Activated CD8-positive, alpha-beta memory T cell treated with anti-CD3 and anti-CD28 coated beads, Interleukin-2, amount 50 U/mL, for 4 hours (primary cell): ENCODE data around the gene SLC10A3.

ENCODE experiments used
- DNase-seq: peaks from one replicate; pipeline ENCODE4 v3.0.0-alpha.2; 2020

The SLC10A3 gene

GRCh38 chrX:154482786-154483185, 7.6 kb downstream of the SLC10A3 start:
- DNase-seq, result no peak

DNA sequence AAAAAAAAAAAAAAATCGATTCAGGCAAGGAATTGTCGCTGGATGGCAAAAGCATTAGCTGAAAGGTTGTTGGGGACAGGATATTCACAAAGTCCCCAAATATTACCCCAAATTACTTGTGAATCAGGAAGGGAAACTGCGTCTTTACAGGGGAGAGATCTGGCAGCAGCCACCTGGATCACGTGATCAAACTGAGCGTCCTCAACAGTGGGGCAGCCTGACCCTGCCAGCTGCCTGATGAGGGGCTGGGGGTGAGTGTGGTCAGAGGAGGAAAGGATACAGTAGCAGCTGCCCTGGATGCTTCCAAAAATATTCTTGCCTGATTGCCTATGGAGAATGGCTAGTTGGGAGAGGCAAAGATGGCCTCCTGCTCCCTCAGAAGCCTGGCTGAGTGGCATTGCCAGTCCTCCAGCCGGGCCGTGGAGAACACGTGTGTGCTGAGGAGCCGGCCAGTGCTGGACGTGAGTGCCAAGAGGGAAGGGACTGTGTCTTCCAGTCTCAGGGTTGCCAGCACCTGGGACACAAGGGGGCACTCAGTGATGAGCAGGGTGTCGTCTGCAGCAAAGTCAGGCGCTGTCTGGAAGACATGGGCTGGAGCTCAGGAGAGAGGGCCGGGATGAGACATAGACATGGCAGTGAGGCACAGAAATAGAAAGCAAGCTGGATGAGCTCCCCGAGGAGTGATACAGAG, 8.4 kb downstream of the SLC10A3 start:
- DNase-seq, result no peak

GRCh38 chrX:154481195-154481594, 9.2 kb downstream of the SLC10A3 start:
- DNase-seq, result no peak

- peak; percentile 95 for DNase-seq
Observed at GRCh38 chrX:154478728-154479622, 11.5 kb downstream of the SLC10A3 start, which contains the start of gene LAGE3. Gene LAGE3 (minus strand): TSS chrX:154479281. CDS start chrX:154478915, 366 bp downstream.

- DNase-seq, result no peak
Observed at GRCh38 chrX:154477891-154478477, 12.4 kb downstream of the SLC10A3 start.

GRCh38 chrX:154476821-154477220, 13.6 kb downstream of the SLC10A3 start:
- no peak for DNase-seq

DNA sequence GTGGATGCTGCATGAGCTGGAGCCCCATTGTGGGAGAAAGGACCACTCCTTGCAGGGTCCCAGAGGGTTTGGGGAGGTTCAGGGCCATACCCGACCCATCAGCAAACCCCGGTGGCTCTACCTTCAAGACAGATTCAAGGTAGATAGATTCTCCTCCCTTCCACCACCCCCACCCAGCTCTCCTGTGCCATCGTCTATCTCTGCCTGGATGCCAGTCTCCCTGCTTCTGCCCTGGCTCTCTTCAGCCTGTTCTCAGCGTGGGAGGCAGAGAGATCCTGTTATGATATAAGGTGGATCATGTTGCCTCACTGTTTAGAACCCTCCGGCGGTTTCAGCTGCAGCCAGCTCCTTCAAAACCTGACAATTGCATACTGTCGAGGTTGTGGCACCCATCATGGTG, 16.7 kb downstream of the SLC10A3 start:
- no peak for DNase-seq

DNA sequence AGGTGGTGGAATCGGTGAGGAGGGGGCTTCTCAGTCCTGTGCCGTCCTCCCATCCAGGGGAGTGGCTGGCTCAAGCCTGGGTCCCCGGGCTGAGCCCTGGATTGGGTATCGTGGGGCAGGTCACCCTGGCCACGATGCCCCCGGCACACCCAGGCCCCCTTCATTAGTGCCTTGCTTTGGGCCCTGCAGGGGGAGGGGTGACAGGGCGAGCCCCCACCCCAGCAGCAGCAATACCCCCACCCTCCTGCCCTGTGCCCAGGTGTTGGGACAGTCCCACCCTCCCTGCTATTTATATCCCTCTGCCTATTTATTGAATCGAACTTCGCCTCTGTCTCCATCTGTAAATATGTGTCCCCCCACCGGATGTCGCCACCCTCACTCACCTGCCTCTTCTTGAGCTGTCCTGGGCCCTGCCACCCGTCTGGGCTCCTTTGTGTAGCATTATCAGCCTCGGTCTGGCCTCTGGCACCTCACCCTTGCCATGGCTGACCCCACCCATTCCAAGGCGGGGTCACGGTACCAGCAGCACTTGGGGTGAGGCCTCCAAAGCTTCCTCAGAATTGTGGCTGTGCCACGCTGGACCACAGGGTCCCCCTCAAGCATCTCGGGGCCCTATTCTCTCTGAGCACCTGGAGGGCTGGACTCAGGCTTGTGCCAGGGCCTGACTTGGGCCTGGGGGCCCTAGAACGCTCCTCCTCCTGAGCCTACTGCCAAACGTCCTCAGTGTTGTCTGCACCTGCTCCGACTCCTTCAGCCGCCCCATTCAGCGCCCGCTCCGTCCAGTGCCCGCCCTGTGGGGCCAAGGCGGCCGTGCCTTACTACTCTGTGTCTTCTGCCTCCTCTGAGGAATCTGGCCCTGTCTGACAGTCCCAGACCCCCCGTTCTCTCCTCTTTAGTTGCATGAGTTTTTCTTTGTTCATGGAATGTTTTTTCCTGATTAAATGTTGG, 17.5 kb downstream of the SLC10A3 start:
- no peak for DNase-seq

- DNase-seq, result no peak
Observed at GRCh38 chrX:154471839-154472684, 18.4 kb downstream of the SLC10A3 start.

GRCh38 chrX:154470914-154471568, 19.4 kb downstream of the SLC10A3 start:
- DNase-seq, result no peak

DNA sequence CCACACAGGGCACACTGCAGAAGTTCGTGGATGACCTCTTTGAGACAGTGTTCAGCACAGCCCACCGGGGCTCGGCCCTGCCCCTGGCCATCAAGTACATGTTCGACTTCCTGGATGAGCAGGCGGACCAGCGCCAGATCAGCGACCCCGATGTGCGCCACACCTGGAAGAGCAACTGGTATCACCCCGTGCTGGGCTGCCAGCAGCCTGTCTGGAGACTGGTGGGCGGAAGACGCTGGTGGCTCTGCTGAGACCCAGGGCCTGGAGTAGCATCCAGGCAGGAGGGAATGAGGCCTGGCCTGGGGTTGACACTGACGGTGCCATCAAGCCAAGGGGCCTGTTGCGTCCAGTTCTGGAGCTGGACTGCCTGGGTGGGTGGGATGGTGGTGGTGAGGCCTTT, 20.0 kb downstream of the SLC10A3 start:
- DNase-seq, result no peak

DNA sequence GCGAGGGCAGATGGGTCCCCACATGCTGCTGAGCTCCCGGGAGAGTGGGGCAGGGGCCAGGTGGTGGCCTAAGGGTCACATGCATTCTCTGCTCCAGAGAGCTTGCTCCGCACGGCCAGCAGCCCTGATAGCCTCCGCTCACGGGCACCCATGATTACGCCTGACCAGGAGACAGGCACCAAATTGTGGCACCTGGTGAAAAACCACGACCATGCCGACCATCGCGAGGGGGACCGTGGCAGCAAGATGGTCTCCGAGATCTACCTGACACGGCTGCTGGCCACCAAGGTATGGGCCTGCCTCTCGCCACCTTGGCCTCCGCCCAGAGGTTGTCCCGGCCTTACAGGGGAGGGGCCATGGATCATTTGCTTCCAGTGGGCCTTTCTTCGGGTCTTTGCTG, 20.5 kb downstream of the SLC10A3 start:
- DNase-seq, result no peak

DNA sequence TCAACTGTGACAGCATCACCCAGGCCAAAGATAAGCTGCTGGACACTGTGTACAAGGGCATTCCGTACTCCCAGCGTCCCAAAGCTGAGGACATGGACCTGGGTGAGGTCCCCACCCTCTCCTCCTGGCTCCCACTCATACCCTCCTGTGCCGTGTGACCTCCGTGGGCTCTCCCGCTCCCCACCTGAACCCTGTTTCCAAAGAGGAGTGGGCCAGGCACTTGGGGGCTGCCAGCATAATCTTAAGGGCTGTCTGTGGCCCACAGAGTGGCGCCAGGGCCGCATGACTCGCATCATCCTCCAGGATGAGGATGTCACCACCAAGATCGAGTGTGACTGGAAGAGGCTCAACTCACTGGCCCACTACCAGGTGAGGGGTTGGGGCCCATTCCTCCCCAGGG, 21.3 kb downstream of the SLC10A3 start:
- no peak for DNase-seq

DNA sequence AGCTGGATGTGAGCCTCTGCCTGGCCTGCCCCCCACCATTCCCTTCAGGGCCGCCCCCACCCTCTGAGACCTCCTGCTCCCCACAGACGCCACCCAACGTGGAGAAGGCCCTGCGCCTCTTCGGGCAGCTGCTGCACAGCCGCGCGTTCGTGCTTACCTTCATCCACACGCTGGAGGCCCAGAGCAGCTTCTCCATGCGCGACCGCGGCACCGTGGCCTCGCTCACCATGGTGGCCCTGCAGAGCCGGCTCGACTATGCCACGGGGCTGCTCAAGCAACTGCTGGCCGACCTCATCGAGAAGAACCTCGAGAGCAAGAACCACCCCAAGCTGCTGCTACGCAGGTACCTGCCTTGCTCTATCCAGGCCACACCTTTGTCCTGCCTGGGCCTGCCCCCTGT, 22.2 kb downstream of the SLC10A3 start:
- no peak for DNase-seq

- no peak for DNase-seq
Observed at GRCh38 chrX:154467556-154467955, 22.9 kb downstream of the SLC10A3 start.

DNA sequence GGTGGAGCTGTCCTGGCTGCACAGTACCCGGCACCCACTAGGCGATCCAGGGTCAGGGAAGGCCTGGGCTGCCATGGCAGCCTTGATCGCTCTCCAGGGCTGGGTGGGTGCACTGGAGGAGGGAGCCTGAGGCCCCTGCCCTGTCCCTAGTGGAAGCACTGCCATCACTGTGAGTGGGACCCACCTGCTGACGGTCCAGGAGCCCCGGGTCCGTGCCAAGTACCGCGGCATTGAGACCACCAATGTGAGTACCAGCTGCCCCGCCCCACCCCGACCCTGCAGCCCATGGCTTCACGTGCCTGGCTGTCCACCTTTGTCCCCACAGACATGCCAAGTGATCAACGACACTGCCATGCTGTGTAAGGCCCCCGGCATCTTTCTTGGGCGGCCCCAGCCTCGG, 23.5 kb downstream of the SLC10A3 start:
- DNase-seq, result no peak

DNA sequence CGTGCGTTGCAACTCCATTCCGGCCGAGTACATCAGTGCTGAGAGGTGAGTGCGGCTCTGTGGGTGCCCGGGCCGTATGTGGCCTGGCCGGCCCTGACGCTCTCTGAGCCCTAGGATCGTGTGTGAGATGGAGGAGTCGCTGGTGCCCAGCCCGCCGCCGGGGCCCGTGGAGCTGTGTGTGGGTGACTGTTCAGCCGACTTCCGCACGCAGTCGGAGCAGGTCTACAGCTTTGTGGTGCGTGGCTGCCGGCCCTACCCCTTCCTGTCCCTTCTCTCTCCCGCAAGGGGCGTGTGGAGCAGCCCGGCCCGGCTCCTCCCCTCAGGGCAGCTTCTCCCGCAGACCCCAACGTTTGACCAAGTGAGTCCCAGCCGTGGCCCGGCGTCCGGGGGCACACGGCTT, 24.4 kb downstream of the SLC10A3 start:
- no peak for DNase-seq

DNA sequence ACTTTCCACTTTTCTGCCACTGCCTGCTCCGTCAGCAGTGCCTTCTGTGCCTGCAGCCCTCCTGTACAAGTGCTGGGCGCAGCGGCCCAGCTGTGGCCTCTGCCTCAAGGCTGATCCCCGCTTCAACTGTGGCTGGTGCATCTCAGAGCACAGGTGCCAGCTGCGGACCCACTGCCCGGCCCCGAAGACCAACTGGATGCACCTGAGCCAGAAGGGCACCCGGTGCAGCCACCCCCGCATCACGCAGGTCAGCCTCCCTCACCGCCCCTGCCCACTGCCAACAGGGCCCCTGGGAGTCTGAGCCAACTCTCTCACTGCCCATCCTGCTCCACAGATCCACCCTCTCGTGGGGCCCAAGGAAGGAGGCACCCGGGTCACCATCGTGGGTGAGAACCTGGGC, 24.8 kb downstream of the SLC10A3 start:
- DNase-seq, result no peak

DNA sequence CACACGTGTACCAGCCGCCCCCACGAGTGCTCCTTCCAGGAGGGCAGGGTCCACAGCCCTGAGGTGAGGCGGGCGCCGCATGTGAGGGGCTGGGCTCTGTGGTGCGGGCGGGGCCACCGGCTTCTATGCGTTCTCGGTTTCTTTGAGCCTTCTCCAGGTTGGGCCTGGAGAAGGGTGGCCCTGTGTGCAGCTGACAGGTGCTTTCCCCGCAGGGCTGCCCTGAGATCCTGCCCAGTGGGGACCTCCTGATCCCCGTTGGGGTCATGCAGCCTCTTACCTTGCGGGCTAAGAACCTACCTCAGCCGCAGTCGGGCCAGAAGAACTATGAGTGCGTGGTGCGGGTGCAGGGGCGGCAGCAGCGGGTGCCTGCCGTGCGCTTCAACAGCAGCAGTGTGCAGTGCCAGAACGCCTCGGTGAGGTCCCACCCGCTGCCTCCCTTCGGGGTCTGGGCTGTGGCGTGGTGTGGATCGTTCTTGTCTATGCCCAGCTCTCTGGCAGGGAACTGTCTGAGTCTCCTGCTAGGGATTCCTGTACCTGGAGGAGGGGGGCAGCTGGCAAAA, 25.5 kb downstream of the SLC10A3 start:
- no peak for DNase-seq

- no peak for DNase-seq
Observed at GRCh38 chrX:154463611-154464220, 26.7 kb downstream of the SLC10A3 start.
